NCI-H2081 treated with DMSO at 0.1 percent for 48 hours (cell line): ENCODE results near the gene TP53AIP1.

Experiments
- DNase-seq: peaks from one replicate; lab custom pipeline; 2025; lab: John Stamatoyannopoulos, UW

Gene TP53AIP1

DNA sequence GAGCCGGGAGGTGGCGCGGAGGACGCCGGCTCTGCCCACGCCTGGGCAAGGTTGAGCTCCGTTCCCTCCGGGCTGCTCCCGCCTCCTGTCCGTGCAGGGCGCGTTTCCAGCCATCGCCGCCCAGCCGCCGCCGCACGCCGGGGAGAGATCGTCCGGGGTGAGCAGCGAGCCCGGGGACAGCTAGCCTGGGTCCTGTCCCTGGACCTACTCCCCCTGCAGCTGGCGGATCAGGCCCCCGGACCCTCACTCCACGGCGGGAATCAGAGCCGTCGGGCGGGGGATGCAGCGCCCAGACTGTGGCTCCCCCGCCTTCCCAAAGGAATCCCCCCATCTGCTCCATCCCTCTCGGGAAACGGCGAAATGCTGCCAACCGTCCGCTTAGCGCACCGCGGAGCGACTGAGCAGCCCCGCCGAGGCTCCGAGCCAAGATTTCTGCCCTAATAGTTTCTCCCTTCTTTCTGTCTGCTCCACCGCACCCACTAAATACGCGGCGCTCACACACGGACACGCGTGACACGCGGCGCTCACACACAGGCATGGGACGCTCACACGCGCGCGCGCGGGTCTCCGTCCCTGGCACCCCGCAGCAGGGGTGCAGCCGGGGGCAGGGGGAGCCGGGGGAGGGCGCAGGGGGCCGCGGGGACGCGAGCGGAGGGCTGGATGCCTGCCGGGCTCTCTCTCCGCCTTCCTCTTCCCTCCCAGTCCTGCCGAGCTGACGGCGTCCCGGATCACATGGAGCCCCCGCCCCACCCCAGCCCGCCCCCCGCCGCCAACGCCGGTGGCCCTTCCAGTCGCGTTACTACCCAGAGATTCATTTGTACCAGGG lies 51.9 kb downstream of the TP53AIP1 start, which contains the start of gene KCNJ5:
Gene KCNJ5 (plus strand): TSS at position 814 of the 826 bp plus-strand sequence. CDS start 19,918 bp downstream, outside the sequence.
- no peak for DNase-seq

DNA sequence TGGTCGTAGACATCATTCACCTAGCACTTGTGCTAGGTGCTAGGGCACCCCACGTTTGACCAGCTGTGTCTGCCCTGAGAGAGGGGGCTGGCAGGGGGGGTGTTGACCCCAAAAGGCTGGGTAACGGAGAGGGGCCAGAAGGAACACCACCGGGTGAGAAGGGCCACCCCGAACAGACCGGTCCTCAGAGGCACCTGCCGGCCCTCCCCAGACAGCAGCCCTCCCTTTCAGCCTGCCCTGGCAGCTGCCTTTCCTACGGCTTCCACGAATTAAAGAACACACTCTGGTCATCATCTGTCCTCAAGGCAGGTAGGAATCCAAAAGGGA lies 52.5 kb downstream of the TP53AIP1 start:
- DNase-seq, result no peak

DNA sequence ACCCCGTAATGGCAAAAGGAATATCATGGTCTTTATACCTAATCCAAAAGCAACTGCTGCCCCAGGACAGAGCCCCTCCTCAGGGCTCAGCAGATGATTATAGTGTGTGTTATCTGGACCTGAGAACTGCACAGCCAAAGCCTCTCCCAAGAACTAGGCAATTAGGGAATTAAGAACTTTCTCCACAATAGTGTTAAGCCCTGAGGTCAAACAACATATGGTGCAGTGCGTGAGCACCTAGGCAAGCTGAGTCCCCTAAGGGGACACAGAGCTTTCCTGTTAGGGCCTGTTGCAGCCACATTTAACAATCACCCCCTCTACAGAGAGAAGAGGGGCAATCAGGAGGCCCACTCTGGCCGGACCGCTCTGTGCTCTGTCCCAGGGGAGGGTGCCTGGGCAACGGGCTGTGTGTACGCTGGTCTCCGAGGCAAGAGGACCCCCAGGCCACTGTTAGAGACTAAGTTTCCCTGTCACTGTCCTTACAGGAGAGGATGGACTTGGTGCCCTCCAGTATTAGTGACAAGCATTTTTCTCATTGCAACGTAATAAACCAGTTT lies 52.9 kb downstream of the TP53AIP1 start:
- DNase-seq, result no peak

DNA sequence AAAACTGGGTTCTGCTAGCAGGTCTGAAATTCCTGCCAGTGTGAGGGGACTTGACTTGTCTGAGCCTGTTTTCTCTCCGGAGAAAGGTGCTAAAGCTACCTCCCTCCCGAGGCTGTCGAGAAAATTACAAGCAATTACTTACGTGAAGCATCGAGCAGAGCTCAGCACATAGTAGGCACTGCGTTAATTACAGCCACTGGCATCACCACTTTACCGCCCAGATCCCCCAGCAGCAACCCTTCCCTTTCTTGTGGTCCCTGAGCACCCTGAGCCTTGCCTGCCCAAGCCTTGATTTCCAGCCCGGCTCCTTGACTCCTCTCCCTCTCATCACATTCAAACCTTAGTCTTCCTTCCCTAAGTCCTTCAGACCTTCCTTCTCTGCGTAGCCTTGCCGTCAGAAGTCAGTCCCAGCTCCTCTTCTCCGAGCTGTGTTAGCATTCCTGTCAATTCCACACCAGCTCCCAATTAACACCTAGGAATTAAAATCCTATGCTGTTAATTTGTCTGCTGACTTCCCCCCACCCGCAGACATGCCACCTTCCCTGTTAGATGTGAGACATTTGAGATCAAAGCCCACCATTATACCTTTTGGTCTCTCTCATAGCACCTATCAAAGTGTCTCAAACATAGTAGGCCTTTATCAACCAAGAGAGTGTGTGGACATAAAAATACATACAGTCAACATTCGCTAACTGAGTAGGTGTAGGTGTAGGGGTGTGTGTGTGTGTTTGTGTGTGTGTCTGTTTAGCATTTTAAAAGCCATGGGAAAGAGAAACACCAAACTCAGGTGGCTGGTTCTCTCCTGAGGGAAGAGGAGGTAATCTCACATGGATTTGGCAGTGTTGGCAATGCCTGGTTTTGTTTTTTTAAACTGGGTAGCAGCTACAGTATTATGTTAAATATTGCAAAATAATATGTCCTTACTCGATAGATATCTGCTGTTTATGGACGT lies 54.4 kb downstream of the TP53AIP1 start:
- no peak for DNase-seq

DNA sequence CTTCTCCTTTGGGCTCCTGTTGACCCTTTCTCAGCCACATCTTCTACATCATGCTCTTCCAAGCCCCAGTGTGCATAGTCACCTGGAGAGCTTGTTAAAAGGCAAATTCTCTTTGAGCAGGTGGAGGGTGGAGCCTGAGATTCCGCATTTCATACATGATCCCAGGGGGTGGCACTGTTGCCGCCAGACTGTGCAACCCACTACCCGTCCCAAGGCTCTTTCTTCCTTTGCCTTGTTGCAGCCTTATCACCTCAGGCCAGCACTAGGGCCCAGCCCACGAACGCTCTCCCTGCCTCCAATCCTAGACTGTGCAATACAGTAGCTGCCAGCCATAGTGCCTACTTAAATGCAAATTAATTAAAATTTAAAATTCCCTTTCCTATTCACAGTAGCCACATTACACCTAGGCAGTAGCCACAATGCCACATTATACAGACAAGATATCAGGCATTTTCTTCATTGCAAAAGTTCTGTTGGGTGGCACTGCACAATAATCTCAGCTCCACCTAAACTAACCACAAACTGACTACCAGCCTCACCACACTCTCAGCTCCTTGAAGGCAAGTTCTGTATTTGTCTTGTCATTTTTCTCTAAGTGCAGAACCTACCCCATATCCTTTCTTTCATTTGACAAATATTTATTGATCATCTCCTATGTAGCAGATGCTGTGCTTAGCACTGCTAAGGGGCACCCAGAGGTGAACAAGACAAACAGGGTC lies 56.1 kb downstream of the TP53AIP1 start:
- no peak for DNase-seq
